ENCODE measurements around the gene HPD.

GRCh38 chr12:121829250-121829918, 29.3 kb downstream of the HPD start:
- TF ChIP-seq POLR2AphosphoS5 (IDR thresholded peaks at IDR 0.05; ENCODE audit: borderline replicate concordance, low read depth, low read length), result no peak
- no peak for TF ChIP-seq EZH2 (IDR thresholded peaks at IDR 0.05)
- no peak for TF ChIP-seq FOXP2 (optimal IDR thresholded peaks at IDR 0.05; ENCODE audit: control extremely low read depth, extremely low read length, insufficient read depth)
